Prostate gland (tissue), 2 donors: Measurements from ENCODE around the gene MAIP1. TPM values are rescaled to one million over a fixed set of nuclear protein-coding genes. Genes with fewer than 3 reads are reported as not detected.

Experiments
- DNase-seq: peaks from one replicate; pipeline ENCODE4 v3.0.0-alpha.2; 2019; ENCODE audit warnings: low spot score
- H3K27ac ChIP-seq, 2 donors: fragments of 200-600 bp; sonication (generic); 2 replicates each; pipeline ENCODE4 v1.5.1; 2017 to 2019
- H3K27me3 ChIP-seq: fragments of 200-600 bp; sonication (generic); replicated peaks from 2 replicates; pipeline ENCODE4 v1.5.1; 2019; ENCODE audit not compliant: insufficient read depth
- H3K36me3 ChIP-seq, 2 donors: fragments of 200-600 bp; sonication (generic); 1 replicate in 1 of 2; 2 replicates in 1 of 2; pipeline versions ENCODE4 v1.5.1 to v1.8.1; 2017 to 2019
- H3K4me1 ChIP-seq: fragments of 200-600 bp; sonication (generic); replicated peaks from 2 replicates; pipeline ENCODE4 v1.5.1; 2019
- H3K4me3 ChIP-seq, 2 donors: fragments of 200-600 bp; sonication (generic); 2 replicates each; pipeline ENCODE4 v1.5.1; 2017 to 2019
- H3K9me3 ChIP-seq: fragments of 200-600 bp; sonication (generic); 2 replicates; pipeline ENCODE4 v1.5.1; 2017
- POLR2A ChIP-seq: fragments of 450-650 bp; IDR thresholded peaks from one replicate; pipeline ENCODE4 v1.6.1; 2016; ENCODE audit warnings: antibody characterized with exemption, mild to moderate bottlenecking
- POLR2AphosphoS5 ChIP-seq: sonication (generic); formaldehyde crosslinking; IDR thresholded peaks from one replicate; pipeline ENCODE4 v1.6.1; 2017; ENCODE audit warnings: antibody characterized with exemption
- WGBS: methylation state at CpG from one replicate; pipeline ENCODE4 v1.1.5; 2018; 5-methylcytosine and 5-hydroxymethylcytosine counted together
- intact Hi-C: fragments of 100-400 bp; cut with DNase I; formaldehyde crosslinking; loops from one replicate; pipeline ENCODE4 v1.14.2; 2022
- total RNA-seq, 2 donors: library from RNA; depleted of rRNA; stranded (reverse); fragments of >200 nt; gene quantifications; one replicate each; pipeline ENCODE4 v1.1.0, GENCODE V29; 2016
- TF ChIP-seq, protein P1 (sequence below), 4 experiments: fragments of 200-600 bp in 2 of 4; fragments of 450-650 bp in 2 of 4; sonication (generic) in 2 of 4; IDR thresholded peaks; 1 replicate in 3 of 4; 2 replicates in 1 of 4; pipeline ENCODE4 v1.5.1; 2016 to 2019; ENCODE audit warnings: antibody characterized with exemption in 4 of 4, mild to moderate bottlenecking in 2 of 4, moderate library complexity in 2 of 4

MAIP1 gene
- total RNA-seq, 2 donors from 2014 or later, result 13.2 to 20.4 TPM

DNA sequence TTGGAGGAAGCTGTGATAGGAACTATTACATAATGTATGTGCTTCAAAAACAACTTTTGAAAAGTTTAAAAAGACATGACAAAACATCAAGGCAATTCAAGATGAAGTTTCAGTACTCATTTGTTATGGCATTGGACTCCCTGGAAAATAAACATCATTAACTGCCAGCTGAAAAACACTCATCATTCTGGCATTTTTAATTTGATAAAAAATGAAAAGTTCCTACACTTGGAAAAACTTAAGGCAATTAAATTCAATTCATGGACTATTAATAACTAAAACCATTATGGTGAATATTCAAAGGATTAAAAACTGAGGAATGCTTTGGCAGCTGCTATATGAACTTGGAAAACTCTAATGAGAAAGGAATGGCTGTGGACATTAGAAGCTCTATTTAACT, 8.5 kb upstream of the MAIP1 start:
- intact Hi-C loops, result no loop called here
- DNase-seq, result no peak
- Histone ChIP-seq H3K4me3 (no peak overlapping the region), H3K27ac (no peak overlapping the region), H3K36me3 (peaks cover 0 to 6% of the 10 kb centered on the region in 2 donors), H3K9me3 (no peaks in the 10 kb centered on the region), H3K4me1 (no peaks in the 10 kb centered on the region), H3K27me3 (no peaks in the 10 kb centered on the region)
- TF ChIP-seq POLR2AphosphoS5 (no peak), POLR2A (no peak)
- TF ChIP-seq, protein P1, sequence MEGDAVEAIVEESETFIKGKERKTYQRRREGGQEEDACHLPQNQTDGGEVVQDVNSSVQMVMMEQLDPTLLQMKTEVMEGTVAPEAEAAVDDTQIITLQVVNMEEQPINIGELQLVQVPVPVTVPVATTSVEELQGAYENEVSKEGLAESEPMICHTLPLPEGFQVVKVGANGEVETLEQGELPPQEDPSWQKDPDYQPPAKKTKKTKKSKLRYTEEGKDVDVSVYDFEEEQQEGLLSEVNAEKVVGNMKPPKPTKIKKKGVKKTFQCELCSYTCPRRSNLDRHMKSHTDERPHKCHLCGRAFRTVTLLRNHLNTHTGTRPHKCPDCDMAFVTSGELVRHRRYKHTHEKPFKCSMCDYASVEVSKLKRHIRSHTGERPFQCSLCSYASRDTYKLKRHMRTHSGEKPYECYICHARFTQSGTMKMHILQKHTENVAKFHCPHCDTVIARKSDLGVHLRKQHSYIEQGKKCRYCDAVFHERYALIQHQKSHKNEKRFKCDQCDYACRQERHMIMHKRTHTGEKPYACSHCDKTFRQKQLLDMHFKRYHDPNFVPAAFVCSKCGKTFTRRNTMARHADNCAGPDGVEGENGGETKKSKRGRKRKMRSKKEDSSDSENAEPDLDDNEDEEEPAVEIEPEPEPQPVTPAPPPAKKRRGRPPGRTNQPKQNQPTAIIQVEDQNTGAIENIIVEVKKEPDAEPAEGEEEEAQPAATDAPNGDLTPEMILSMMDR (IDR thresholded peaks at IDR 0.05), result no peak

DNA sequence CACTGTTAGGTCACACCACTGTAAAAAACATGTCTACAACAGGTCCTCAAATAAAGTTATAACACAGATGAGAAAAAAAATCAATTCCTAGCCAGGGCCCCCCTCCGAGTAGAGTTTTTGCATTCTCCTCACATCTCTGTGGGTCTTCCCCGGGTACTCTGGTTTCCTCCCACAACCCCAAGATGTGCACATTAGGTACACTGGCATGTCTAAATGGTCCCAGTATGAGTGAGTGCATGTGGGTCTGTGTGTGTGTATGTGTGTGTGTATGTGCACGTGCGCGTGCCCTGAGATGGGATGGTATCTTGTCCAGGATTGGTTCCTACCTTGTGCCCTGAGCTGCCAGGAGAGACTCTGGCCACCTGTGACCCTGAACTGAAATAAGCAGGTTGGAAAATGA, 5.0 kb upstream of the MAIP1 start:
- 92% methylated on average over 5 of the region's 5 CpGs for WGBS
- Histone ChIP-seq H3K27ac (no peak overlapping the region), H3K4me3 (no peak overlapping the region), H3K27me3 (no peaks in the 10 kb centered on the region), H3K36me3 (peaks cover 0 to 6% of the 10 kb centered on the region in 2 donors), H3K9me3 (no peaks in the 10 kb centered on the region), H3K4me1 (no peaks in the 10 kb centered on the region)
- no peak for DNase-seq
- intact Hi-C loops, result no loop called here
- no peak for TF ChIP-seq POLR2AphosphoS5
- TF ChIP-seq POLR2A, result no peak
- TF ChIP-seq, protein P1 (IDR thresholded peaks at IDR 0.05), result no peak

DNA sequence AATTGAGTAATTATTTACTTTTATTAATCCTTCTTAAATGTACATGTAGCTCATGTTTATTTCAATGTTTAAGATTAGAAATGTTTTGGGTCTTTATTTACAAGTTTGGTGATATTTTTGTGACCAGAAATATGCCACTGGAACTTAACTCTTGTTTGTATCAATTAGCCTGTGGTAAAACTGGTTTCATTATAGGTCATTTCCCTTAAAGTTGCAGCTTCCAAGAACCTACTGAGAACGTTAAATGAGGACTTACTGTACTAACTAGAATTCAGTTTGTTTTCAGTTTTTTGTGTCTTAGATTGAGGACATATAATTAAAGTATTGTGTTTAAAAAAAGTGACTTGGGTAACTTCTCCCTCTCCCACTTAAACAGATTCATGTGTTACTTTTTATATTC, 4.4 kb upstream of the MAIP1 start:
- H3K4me3 ChIP-seq, result no peak overlapping the region
- WGBS, result 66% methylated on average over 1 of the region's 1 CpG
- no peaks in the 10 kb centered on the region for H3K27me3 ChIP-seq
- H3K4me1 ChIP-seq, result no peaks in the 10 kb centered on the region
- TF ChIP-seq, protein P1 (IDR thresholded peaks at IDR 0.05), result no peak
- TF ChIP-seq POLR2AphosphoS5 (no peak), POLR2A (no peak)
- no peak overlapping the region for H3K27ac ChIP-seq
- no peaks in the 10 kb centered on the region for H3K9me3 ChIP-seq
- intact Hi-C loops, result no loop called here
- no peak for DNase-seq
- peaks cover 0 to 6% of the 10 kb centered on the region in 2 donors for H3K36me3 ChIP-seq

DNA sequence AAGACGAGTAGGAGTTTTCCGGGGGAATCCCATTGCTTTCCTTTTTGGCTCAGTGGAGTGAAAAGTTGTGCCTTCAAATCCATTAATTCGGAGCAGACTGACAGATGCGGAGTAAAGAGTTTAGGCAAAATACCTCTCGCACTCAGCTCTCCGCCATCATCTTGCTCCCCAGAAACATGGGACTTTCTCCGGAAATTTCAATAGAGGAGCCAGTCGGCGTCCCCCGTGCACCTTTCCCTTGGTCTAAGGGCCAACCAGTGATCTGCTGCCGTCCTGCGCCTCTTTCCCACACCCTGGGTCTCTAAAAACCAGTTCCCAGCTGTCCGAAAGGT, 409 bp upstream of the MAIP1 start:
- 0% methylated on average over 12 of the region's 13 CpGs for WGBS
- TF ChIP-seq, protein P1 (IDR thresholded peaks at IDR 0.05), result no peak
- no peak for TF ChIP-seq POLR2A
- no peak for TF ChIP-seq POLR2AphosphoS5

DNA sequence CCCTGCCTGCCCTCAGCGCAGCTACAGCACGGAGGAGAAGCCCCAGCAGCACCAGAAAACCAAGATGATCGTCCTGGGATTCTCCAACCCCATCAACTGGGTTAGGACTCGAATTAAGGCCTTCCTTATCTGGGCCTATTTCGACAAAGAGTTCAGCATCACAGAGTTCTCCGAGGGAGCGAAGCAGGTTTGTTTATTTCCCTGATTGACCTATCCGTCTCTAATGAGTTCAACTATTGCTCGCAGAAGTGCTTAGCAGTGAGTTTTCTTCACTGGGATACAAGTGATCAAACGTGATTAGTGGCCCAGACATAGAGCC, 639 bp downstream of the MAIP1 start:
- TF ChIP-seq POLR2AphosphoS5 (no peak), POLR2A (no peak)
- TF ChIP-seq, protein P1 (IDR thresholded peaks at IDR 0.05), result no peak
- Histone ChIP-seq H3K36me3 (no peaks in the 10 kb centered on the region), H3K9me3 (no peaks in the 10 kb centered on the region), H3K4me3 (peak overlapping the region; percentile 67 to 69), H3K4me1 (no peaks in the 10 kb centered on the region), H3K27me3 (no peaks in the 10 kb centered on the region), H3K27ac (peak overlapping the region; percentile 80 to 81)
- intact Hi-C loops, result no loop called here
- DNase-seq, result no peak
- WGBS, result under 1% methylated on average over 10 of the region's 10 CpGs

More for the DNA sequence above, 409 bp upstream of the MAIP1 start:
- H3K4me1 ChIP-seq, result no peaks in the 10 kb centered on the region
- peak overlapping the region; percentile 67 to 69 for H3K4me3 ChIP-seq
- no peak for DNase-seq
- H3K9me3 ChIP-seq, result no peaks in the 10 kb centered on the region
- intact Hi-C loops, result no loop called here
- H3K36me3 ChIP-seq, result no peaks in the 10 kb centered on the region
- no peaks in the 10 kb centered on the region for H3K27me3 ChIP-seq
- H3K27ac ChIP-seq, result peak overlapping the region; percentile 80 to 81
